HepG2 (cell line): ENCODE results near the gene KRTAP5-9. TPM values are rescaled to one million over a fixed set of nuclear protein-coding genes. Genes with fewer than 3 reads are reported as not detected.

ENCODE experiments used
- ATAC-seq: fragments of 200-7000 bp; cut with Tn5 transposase; 3 replicates; pipeline ENCODE4 v1.9.1; 2020; ENCODE audit warnings: mild to moderate bottlenecking, moderate library complexity
- BruUV-seq: library from RNA; stranded (reverse); fragments of 400-500 nt; replicated peaks from 2 replicates; lab custom pipeline; 2021; lab: Mats Ljungman, UMichigan
- CTCF ChIA-PET: fragments of 300-600 bp; formaldehyde crosslinking; extraction: SDS; loops from one replicate; lab custom pipeline; 2021; ENCODE audit warnings: low total read pairs, inconsistent platforms, low intra/inter-chr PET ratio; lab: Yijun Ruan, JAX
- POLR2A ChIA-PET: fragments of 350-600 bp; sonication (Branson Sonifier 250); formaldehyde crosslinking; loops from one replicate; lab custom pipeline; 2020; ENCODE audit warnings: antibody characterized with exemption, inconsistent platforms; lab: Yijun Ruan, JAX
- DNase-seq: peaks from one replicate; pipeline ENCODE4 v3.0.0-alpha.2; 2015; ENCODE audit warnings: low spot score
- FAIRE-seq: peaks from 3 replicates; lab custom pipeline; 2011; peaks lifted over from hg19 to GRCh38; lab: Jason Lieb, UNC
- H2AFZ ChIP-seq: one replicate; pipeline ENCODE4 v1.6.1; 2011; ENCODE audit warnings: low read length, inconsistent platforms
- H3K27ac ChIP-seq: fragments of 300-600 bp; 3 replicates; pipeline ENCODE4 v1.8.0; 2011; ENCODE audit warnings: mixed run types, mild to moderate bottlenecking, mixed read lengths, low read length, inconsistent platforms; ENCODE audit not compliant: insufficient read depth; ENCODE audit errors: extremely low read length
- H3K27me3 ChIP-seq, 2 experiments: fragments of 200-600 bp in 1 of 2; 2 replicates in 1 of 2; 3 replicates in 1 of 2; pipeline versions ENCODE4 v1.6.0 to v1.8.0; 2011; ENCODE audit warnings: low read length in 2 of 2, mild to moderate bottlenecking in 2 of 2, moderate library complexity in 2 of 2, inconsistent platforms in 1 of 2; ENCODE audit not compliant: insufficient read depth in 2 of 2, control insufficient read depth in 1 of 2
- H3K36me3 ChIP-seq, 2 experiments: fragments of 200-600 bp in 1 of 2; replicated peaks in 1 of 2; 2 replicates in 1 of 2; 3 replicates in 1 of 2; pipeline versions ENCODE4 v1.5.1 to v1.8.0; 2011; ENCODE audit warnings: low read length in 2 of 2, inconsistent platforms in 1 of 2; ENCODE audit not compliant: insufficient read depth in 2 of 2, control insufficient read depth in 1 of 2
- H3K4me1 ChIP-seq: 2 replicates; pipeline ENCODE4 v1.5.1; 2012; ENCODE audit warnings: low read length, inconsistent platforms; ENCODE audit not compliant: insufficient read depth
- H3K4me2 ChIP-seq: 2 replicates; pipeline ENCODE4 v1.6.0; 2011; ENCODE audit warnings: low read depth, low read length, inconsistent platforms
- H3K4me3 ChIP-seq, 3 experiments: fragments of 200-600 bp in 1 of 3; sonication (generic), shearing (Covaris generic) in 1 of 3; replicated peaks in 1 of 3; 2 replicates each; pipeline ENCODE4 v1.5.1; 2011 to 2016; ENCODE audit warnings: low read length in 3 of 3, inconsistent platforms in 2 of 3, low read depth in 2 of 3, mild to moderate bottlenecking in 2 of 3, control low read depth in 1 of 3, mixed read lengths in 1 of 3; ENCODE audit not compliant: insufficient read depth in 1 of 3
- H3K79me2 ChIP-seq: one replicate; pipeline ENCODE4 v1.6.1; 2011; ENCODE audit warnings: low read length, inconsistent platforms; ENCODE audit not compliant: insufficient read depth
- H3K9ac ChIP-seq: 2 replicates; pipeline ENCODE4 v1.6.0; 2011; ENCODE audit warnings: mild to moderate bottlenecking, low read depth, low read length, inconsistent platforms; ENCODE audit not compliant: insufficient read depth
- H3K9me3 ChIP-seq: 2 replicates; pipeline ENCODE4 v1.5.1; 2012; ENCODE audit warnings: mild to moderate bottlenecking, low read length
- H4K20me1 ChIP-seq: 2 replicates; pipeline ENCODE4 v1.6.0; 2011; ENCODE audit warnings: inconsistent platforms, mild to moderate bottlenecking, low read length, moderate library complexity; ENCODE audit not compliant: insufficient read depth
- BRCA1 ChIP-seq: sonication (generic); formaldehyde crosslinking; IDR thresholded peaks from 2 replicates; pipeline ENCODE4 v1.4.0; 2020; ENCODE audit warnings: missing genetic modification reagents
- NFE2L2 ChIP-seq: fragments of 150-350 bp; IDR thresholded peaks from 2 replicates; pipeline ENCODE4 v1.6.1; 2014; ENCODE audit warnings: low read length
- ONECUT2 ChIP-seq: sonication (generic); formaldehyde crosslinking; IDR thresholded peaks from 2 replicates; pipeline ENCODE4 v1.4.0; 2020; ENCODE audit warnings: missing genetic modification reagents
- RBFOX2 ChIP-seq: fragments of 200-400 bp; formaldehyde crosslinking; IDR thresholded peaks from 2 replicates; pipeline ENCODE4 v1.6.1; 2017; ENCODE audit warnings: low read depth, mild to moderate bottlenecking, low read length
- ZBTB38 ChIP-seq: sonication (generic); formaldehyde crosslinking; IDR thresholded peaks from 2 replicates; pipeline ENCODE4 v1.5.1; 2020; ENCODE audit warnings: mild to moderate bottlenecking, missing genetic modification reagents
- ZFP41 ChIP-seq: sonication (generic); formaldehyde crosslinking; IDR thresholded peaks from 2 replicates; pipeline ENCODE4 v1.4.0; 2020; ENCODE audit warnings: mild to moderate bottlenecking, missing genetic modification reagents, borderline replicate concordance
- ZNF572 ChIP-seq: sonication (generic); formaldehyde crosslinking; IDR thresholded peaks from 2 replicates; pipeline ENCODE4 v1.5.1; 2020; ENCODE audit warnings: mild to moderate bottlenecking, missing genetic modification reagents
- ZNF615 ChIP-seq: sonication (generic); formaldehyde crosslinking; IDR thresholded peaks from 2 replicates; pipeline ENCODE4 v1.5.0; 2020; ENCODE audit warnings: mild to moderate bottlenecking, missing genetic modification reagents, borderline replicate concordance
- WGBS: methylation state at CpG from one replicate; pipeline ENCODE4 v1.1.6; 2017; ENCODE audit warnings: low lambda C conversion rate; 5-methylcytosine and 5-hydroxymethylcytosine counted together
- in situ Hi-C: cut with HindIII; loops from 2 replicates; pipeline ENCODE4 v1.10.0; 2017; ENCODE audit warnings: low pct_unique_long_range_greater_than_20kb; ENCODE audit not compliant: extremely low pct_ligation_motif_present
- intact Hi-C: fragments of 100-400 bp; cut with micrococcal nuclease; formaldehyde crosslinking; loops from one replicate; pipeline ENCODE4 v1.10.0; 2022; ENCODE audit not compliant: unreplicated experiment
- polyA plus RNA-seq, 8 experiments: library from polyadenylated mRNA; depleted of rRNA in 3 of 8; stranded (reverse) in 7 of 8; unstranded in 1 of 8; fragments of >200 nt; fragmentation: Illumina TruSeq in 4 of 8; extraction: Trizol in 4 of 8; gene quantifications; 2 replicates each; pipeline versions ENCODE4 v1.2.1 to v1.2.3, GENCODE V29; 2011 to 2016; ENCODE audit warnings: low read depth in 4 of 8, missing spikeins in 1 of 8, mixed read lengths in 1 of 8; ENCODE audit not compliant: insufficient read depth in 1 of 8
- total RNA-seq, 5 experiments: library from RNA; depleted of rRNA; stranded (reverse); fragments of >200 nt; fragmentation: Illumina TruSeq; extraction: Trizol; gene quantifications; 2 replicates each; pipeline ENCODE4 v1.2.3, GENCODE V29; 2016; ENCODE audit warnings: low read depth in 1 of 5
- TF ChIP-seq, protein P1 (sequence below), 2 experiments: sonication (generic) in 1 of 2; formaldehyde crosslinking in 1 of 2; IDR thresholded peaks; 2 replicates each; pipeline versions ENCODE4 v1.6.1 to v1.9.0; 2014 to 2022; ENCODE audit warnings: antibody characterized with exemption in 1 of 2, borderline replicate concordance in 1 of 2, inconsistent platforms in 1 of 2, low read depth in 1 of 2, missing genetic modification reagents in 1 of 2
- TF ChIP-seq, protein P2 (sequence below): sonication (generic); formaldehyde crosslinking; IDR thresholded peaks from 2 replicates; pipeline ENCODE4 v1.8.1; 2023; ENCODE audit warnings: missing genetic modification reagents, inconsistent platforms, borderline replicate concordance
- TF ChIP-seq, protein P3 (sequence below): sonication (generic); formaldehyde crosslinking; IDR thresholded peaks from 2 replicates; pipeline ENCODE4 v1.8.0; 2022; ENCODE audit warnings: mild to moderate bottlenecking, missing genetic modification reagents

KRTAP5-9 gene
- total and polyA plus RNA-seq, 2 of the 13 experiments (the other 11 are each of a cell fraction or from before 2014, with no cell fraction given) = 0.09 TPM; not detected in 1

DNA sequence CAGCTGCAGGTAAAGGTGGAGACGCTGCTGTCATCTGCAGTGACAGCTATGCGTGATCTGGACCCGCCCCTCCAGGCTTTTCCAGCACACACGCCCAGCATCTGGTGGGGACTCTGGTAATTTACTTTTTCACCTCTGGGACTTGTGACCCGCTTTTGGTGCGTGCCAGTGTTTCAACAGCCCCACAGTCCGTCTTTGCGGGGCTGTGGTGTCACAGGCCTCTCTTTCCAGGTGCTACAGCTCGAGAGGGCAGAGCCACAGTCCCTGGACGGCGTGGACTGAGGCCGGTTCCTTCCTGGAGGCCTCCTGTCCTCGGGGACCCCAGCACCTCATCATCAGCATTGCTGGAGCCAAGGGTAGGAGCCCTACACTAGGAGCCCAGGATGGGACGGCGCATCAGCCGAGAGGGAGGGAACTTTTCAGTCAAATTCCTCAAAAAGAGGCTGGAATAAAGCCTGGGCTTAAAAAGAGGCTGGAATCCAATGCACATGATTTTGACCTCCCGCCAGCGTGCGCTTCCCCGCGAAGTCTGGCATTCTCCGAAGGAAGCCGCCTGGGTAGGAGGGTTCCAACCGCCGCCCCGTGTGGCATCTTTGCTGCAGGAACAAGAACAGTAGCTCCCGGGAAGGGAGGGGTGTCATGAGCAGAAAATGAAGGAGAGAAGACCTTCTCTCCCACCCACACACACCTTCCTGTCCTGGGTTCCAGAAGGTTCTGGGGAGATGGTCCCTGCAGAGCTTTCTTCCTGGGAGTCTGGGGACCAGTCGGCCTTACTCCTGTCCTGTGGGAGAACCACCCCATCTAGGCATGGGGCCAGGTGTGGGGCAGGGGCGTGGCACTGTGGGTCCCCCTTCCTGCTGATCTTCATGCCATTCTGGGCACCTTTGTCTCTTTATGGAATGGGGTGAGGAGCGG, 46.9 kb upstream of the KRTAP5-9 start:
- Histone ChIP-seq H3K4me1 (no peaks in the 10 kb centered on the region), H3K27ac (no peak overlapping the region), H3K79me2 (no peaks in the 10 kb centered on the region), H3K4me3 (no peak overlapping the region), H3K36me3 (peaks cover 12 to 43% of the 10 kb centered on the region in 2 experiments; a peak in 4 of 5 replicates), H3K4me2 (no peak overlapping the region), H4K20me1 (no peaks in the 10 kb centered on the region), H2AFZ (no peak overlapping the region), H3K9ac (no peak overlapping the region), H3K27me3 (no peaks in the 10 kb centered on the region), H3K9me3 (no peaks in the 10 kb centered on the region)
- 96% methylated on average over 30 of the region's 30 CpGs for WGBS
- CTCF ChIA-PET = no interaction called here
- ATAC-seq (no peak), DNase-seq (no peak), FAIRE-seq (no peak)
- in situ Hi-C loops = no loop called here
- TF ChIP-seq NFE2L2 (no peak), BRCA1 (CRISPR knock-in tag) (no peak), ZNF572 (CRISPR knock-in tag) (no peak), ZFP41 (CRISPR knock-in tag) (no peak), ONECUT2 (CRISPR knock-in tag) (no peak), ZNF615 (no peak), ZBTB38 (CRISPR knock-in tag) (no peak), RBFOX2 (no peak)
- TF ChIP-seq, protein P1, sequence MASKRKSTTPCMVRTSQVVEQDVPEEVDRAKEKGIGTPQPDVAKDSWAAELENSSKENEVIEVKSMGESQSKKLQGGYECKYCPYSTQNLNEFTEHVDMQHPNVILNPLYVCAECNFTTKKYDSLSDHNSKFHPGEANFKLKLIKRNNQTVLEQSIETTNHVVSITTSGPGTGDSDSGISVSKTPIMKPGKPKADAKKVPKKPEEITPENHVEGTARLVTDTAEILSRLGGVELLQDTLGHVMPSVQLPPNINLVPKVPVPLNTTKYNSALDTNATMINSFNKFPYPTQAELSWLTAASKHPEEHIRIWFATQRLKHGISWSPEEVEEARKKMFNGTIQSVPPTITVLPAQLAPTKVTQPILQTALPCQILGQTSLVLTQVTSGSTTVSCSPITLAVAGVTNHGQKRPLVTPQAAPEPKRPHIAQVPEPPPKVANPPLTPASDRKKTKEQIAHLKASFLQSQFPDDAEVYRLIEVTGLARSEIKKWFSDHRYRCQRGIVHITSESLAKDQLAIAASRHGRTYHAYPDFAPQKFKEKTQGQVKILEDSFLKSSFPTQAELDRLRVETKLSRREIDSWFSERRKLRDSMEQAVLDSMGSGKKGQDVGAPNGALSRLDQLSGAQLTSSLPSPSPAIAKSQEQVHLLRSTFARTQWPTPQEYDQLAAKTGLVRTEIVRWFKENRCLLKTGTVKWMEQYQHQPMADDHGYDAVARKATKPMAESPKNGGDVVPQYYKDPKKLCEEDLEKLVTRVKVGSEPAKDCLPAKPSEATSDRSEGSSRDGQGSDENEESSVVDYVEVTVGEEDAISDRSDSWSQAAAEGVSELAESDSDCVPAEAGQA (IDR thresholded peaks at IDR 0.05; ENCODE audit: low read depth) = no peak
- TF ChIP-seq, protein P1 (CRISPR knock-in tag; IDR thresholded peaks at IDR 0.05; ENCODE audit: borderline replicate concordance) = no peak
- TF ChIP-seq, protein P2, sequence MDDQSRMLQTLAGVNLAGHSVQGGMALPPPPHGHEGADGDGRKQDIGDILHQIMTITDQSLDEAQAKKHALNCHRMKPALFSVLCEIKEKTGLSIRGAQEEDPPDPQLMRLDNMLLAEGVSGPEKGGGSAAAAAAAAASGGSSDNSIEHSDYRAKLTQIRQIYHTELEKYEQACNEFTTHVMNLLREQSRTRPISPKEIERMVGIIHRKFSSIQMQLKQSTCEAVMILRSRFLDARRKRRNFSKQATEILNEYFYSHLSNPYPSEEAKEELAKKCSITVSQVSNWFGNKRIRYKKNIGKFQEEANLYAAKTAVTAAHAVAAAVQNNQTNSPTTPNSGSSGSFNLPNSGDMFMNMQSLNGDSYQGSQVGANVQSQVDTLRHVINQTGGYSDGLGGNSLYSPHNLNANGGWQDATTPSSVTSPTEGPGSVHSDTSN = no peak
- TF ChIP-seq, protein P3, sequence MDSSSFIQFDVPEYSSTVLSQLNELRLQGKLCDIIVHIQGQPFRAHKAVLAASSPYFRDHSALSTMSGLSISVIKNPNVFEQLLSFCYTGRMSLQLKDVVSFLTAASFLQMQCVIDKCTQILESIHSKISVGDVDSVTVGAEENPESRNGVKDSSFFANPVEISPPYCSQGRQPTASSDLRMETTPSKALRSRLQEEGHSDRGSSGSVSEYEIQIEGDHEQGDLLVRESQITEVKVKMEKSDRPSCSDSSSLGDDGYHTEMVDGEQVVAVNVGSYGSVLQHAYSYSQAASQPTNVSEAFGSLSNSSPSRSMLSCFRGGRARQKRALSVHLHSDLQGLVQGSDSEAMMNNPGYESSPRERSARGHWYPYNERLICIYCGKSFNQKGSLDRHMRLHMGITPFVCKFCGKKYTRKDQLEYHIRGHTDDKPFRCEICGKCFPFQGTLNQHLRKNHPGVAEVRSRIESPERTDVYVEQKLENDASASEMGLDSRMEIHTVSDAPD (CRISPR knock-in tag) = no peak
- intact Hi-C loops = no loop called here
- BruUV-seq = no TSS peak
- POLR2A ChIA-PET = no interaction called here
